Measurements from ENCODE around the gene ODAD2.

The ODAD2 gene

DNA sequence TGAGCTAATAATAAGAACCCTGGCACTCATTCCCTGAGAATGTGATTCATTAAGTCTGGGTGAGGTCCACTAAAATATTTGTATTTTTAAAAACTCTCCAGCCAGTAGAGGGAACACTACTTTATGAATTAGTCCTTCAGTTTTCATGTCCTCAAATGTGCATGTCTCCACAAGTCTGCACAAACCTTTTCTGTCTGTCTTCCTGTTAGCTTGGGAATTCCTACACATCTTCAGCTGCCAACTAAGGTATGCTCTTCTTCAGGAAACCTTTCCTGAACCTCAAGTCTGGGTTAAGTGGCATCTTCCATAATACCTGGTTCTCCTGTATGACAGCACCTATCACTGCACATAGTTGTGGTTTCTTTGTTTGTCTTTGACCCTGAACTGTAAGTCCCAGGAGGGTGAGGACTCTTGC, 133.7 kb downstream of the ODAD2 start:
- no peak for DNase-seq
- in situ Hi-C loops (cut with MboI; ENCODE audit: low pct_unique_long_range_greater_than_20kb, low sequenced_read_pairs) = no loop called here

DNA sequence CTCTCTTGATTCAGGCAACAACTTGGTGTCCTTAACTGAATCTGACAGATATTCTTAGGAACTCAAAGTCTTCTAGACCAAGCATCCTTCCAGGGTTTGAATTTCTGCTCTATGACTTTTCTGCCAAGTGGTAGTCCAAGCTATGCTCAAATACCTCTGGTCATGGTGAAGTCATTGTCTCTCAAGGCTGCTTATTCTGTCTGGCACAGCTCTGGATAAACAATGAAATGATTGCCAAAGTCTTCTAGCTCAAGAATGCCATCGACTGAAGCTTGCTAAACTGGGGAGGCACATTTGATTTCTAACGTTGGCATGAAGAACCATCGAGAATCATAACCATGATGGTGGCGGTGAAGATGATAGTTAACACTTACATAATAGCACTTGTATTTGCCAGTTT, 137.1 kb downstream of the ODAD2 start:
- no peak for DNase-seq
- in situ Hi-C loops (cut with MboI; ENCODE audit: low pct_unique_long_range_greater_than_20kb, low sequenced_read_pairs) = no loop called here

DNA sequence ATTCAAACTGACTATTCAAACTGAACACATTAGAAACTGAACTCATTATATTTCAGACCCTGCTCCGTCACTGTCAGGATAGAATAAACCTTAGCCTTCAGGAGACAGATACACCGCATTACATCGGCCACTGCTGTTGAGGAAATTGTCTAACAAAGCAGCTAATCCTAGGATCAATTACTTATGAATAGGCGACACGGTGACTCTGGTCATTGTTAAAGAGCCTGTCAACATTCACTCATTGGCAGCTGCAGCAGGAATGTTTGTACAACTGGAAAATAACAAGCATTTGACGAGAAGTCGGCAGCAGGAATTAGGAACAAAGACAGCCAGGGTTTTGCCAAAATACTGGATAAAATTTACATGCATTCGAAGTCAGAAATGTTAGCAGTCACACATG, 141.3 kb downstream of the ODAD2 start:
- no peak for DNase-seq
- in situ Hi-C loops (cut with MboI; ENCODE audit: low pct_unique_long_range_greater_than_20kb, low sequenced_read_pairs) = no loop called here

DNA sequence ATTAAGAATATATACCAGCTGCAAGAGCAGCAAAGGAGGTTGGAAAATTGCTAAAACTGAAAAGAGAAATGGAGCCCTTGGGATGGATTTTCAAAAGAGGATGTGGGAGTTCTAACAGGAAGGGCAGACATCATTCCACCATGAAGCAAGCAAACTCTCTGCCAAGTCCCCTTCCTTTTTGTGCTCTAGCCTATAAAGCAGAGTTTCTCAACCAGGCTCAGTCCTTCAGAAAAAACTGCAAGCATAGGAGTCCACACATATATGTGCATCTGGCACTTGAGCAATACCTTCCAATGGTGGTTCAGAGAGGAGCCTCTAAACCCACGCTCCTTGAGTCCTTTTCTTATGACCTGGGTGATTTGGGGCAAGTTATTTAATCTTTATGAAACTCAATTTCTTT, 154.7 kb downstream of the ODAD2 start:
- in situ Hi-C loops (cut with MboI; ENCODE audit: low pct_unique_long_range_greater_than_20kb, low sequenced_read_pairs) = no loop called here
- DNase-seq = no peak

DNA sequence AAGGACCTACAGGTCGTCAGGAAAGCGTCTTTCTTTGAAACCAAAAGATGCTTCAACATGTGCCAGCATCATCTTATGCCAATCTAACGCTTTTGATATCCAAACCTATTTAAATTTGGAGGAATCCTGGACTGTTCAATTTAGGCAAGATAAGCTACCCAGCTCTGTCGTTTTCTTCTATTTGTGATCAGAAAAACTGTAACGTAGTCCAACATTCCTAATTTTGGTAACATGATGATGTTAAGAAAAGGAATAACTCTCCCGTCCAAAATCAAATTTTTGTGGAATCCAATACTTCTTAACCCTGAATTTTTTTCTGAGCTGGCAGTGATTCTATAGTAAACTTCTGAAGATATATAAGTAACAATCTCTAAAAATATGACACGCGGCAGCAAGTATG, 160.0 kb downstream of the ODAD2 start:
- DNase-seq = no peak

DNA sequence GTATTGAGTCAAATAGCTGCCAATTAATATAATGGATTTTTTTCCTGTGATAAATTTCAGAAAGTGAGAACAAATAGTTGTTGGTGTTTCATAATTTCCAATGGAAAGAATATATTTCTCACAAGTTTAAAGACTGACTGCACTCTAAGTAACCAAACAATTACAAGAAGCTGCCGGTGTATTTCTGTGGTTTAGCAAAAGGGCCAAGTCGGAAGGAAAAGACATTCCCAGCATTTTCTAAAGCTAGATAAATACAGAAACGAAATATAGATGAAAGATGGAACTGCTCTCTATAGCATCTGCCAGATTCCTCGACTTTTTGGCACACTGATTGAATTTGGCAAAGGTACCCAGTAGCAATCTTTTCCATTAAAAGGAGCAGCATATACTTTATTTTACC, 160.5 kb downstream of the ODAD2 start:
- no peak for DNase-seq
- in situ Hi-C loops (cut with MboI; ENCODE audit: low pct_unique_long_range_greater_than_20kb, low sequenced_read_pairs) = no loop called here

More for the DNA sequence above, 160.0 kb downstream of the ODAD2 start:
- in situ Hi-C loops (cut with MboI; ENCODE audit: low pct_unique_long_range_greater_than_20kb, low sequenced_read_pairs) = no loop called here

DNA sequence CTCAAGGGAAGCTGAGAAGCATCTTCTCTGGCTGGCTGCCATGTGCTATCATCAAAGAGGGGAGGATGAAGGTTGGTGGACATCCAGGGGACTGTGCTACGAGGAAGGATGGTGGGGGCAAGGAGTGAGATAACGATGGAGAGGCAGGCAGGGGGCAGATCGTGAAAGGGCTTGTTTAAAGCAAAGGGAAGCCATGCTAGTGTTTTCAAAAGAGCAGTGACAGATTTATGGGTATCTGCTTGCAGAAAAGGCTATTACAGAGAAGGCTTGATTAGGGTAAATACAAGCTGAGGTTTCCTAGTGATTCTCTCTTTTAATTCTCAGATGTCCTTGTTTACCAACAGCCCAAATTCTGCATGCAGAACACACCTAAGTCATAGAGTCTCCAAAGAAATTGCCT, 164.4 kb downstream of the ODAD2 start:
- in situ Hi-C loops (cut with MboI; ENCODE audit: low pct_unique_long_range_greater_than_20kb, low sequenced_read_pairs) = no loop called here
- DNase-seq = no peak

DNA sequence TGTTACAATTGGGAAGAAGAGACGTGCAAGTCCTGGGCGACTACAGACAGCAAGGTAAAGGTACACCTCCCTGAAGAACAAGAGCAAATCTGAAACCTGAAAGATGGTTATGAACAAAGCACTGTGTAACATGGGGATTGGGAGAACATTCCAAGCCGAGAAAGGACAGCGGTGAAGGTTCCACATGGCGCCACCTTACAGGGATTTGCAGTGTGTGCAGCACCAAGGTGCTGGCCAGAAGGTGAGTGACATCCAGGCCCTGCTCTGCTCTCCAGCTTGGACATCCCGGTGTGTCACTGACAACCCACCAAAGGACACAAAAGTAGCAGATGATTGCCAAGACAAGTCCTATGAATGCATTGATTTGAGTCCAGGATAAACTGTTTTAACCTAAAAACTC, 165.1 kb downstream of the ODAD2 start:
- in situ Hi-C loops (cut with MboI; ENCODE audit: low pct_unique_long_range_greater_than_20kb, low sequenced_read_pairs) = no loop called here
- DNase-seq = no peak

DNA sequence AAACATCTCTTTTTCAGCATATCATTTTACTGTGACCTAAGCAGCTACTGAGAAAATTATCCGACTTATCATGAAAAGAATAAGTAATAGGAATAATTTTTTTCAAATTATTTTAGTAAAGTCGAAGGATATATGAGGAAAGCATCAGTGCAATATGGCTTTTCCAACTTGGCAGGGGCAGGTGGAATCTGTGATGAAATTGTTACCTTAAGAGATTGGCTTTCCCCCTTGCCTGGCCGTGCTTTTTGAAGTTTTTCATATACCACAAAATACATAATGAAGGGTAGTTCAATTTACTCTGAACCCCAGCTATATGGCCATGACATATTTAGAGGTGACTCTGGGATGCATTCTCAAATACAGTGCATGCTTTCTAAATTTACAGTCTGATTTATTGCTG, 166.1 kb downstream of the ODAD2 start:
- no peak for DNase-seq
- in situ Hi-C loops (cut with MboI; ENCODE audit: low pct_unique_long_range_greater_than_20kb, low sequenced_read_pairs) = no loop called here

DNA sequence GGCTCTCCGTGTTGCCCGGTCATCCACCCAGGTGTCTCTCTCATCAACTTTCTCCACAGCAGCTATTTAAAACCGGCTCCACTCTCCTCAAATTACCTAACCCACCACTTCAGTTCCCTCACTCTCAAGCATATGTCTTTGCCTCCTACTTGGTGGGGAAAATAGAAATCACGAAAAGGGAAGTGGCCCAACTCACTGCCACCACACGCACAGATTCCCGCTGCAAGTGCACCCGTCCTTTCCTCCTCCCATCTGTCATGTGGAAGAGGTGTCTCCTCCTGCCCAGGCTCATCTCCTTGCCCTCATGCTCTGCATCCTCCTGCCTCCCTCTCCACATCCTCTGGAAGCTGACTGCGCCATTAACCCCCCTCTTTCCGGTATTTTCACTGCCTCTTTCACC, 172.5 kb downstream of the ODAD2 start:
- no peak for DNase-seq
- in situ Hi-C loops (cut with MboI; ENCODE audit: low pct_unique_long_range_greater_than_20kb, low sequenced_read_pairs) = no loop called here

DNA sequence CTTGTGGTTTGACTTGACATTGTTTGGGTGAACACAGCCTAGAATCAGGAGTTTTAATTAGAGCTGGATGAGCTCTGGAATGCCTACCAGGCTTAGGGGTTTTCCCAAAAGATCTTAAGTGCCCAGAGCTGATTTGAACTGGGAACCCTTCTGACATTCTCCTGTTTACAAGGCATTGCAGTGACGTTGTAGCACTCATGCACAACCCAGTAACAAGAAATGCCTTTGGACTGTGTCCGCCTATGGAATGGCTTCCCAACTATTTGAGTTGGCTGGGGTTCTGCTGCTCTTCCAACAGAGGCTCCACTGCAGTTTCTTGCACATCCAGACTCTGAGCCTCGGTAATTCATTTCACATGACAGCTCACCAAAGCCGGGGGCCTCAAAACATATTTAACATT, 176.6 kb downstream of the ODAD2 start:
- in situ Hi-C loops (cut with MboI; ENCODE audit: low pct_unique_long_range_greater_than_20kb, low sequenced_read_pairs) = no loop called here
- no peak for DNase-seq

DNA sequence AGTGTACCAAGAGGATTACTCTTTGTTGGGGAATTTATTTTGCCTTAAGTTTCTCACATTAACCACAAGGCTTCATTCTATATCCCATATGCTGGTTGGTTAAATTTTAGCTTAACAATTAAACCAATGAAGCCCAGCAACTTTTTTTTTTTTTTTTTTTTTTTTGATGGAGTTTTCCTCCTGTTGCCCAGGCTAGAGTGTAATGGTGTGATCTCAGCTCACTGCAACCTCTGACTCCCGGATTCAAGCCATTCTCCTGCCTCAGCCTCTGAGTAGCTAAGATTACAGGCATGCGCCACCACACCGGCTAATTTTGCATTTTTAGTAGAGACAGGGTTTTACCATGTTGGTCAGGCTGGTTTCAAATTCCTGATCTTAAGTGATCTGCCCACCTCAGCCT, 178.2 kb downstream of the ODAD2 start:
- in situ Hi-C loops (cut with MboI; ENCODE audit: low pct_unique_long_range_greater_than_20kb, low sequenced_read_pairs) = no loop called here
- no peak for DNase-seq

DNA sequence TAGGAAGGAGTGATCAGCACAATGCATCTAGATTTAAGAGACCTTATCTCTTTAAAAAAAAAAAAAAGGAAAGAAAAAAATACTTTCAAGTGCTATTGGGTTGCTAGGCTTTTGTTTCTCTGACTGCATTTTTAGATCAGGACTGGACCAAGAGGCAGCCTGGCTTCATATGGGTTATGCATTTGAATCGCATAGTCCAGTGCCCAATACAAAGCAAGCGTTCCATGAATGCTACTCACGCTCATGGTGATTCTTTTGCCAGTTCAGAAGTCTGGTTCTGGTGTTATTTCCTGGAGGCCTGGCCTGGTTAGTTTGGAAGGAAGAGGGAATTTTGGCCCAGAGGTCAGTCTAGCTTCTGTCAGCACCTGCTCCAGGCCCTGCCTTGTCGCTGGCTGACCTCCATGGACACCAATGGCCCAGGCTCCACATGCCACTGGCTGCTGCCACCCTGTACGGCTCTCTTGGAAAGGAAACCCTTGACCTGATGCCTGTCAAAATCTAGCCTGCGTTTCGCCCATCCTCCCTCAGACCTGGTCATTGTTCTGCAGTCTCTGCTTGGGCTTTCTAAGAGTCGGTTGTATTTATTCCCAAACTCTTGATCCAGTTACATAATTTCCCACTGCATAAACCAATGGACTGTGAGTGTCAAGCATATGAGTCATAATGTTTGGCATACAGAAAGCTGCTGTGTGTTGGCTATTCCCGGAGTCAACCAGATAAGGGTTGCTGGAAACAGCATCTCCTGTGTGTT, 178.9 kb downstream of the ODAD2 start:
- no peak for DNase-seq
- in situ Hi-C loops (cut with MboI; ENCODE audit: low pct_unique_long_range_greater_than_20kb, low sequenced_read_pairs) = no loop called here

DNA sequence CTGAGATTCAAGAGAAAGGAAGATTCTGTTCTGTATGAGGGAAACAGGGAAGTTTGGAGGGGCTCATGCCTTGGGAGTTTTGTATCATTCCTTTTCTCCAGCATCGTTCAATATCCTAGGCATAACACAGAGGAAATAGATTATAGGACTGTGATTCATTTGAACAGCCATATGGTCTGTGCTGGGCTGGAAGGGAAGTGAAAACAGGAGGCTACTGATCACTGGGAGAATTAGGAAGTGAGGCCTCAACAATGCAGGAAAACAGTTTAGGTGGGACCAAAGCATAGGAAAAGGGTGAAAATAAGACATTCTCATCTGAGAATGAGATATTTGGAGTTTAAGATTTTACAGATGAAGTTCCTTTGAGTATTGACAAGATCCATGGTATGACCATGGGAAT, 182.6 kb downstream of the ODAD2 start:
- no peak for DNase-seq
- in situ Hi-C loops (cut with MboI; ENCODE audit: low pct_unique_long_range_greater_than_20kb, low sequenced_read_pairs) = no loop called here

DNA sequence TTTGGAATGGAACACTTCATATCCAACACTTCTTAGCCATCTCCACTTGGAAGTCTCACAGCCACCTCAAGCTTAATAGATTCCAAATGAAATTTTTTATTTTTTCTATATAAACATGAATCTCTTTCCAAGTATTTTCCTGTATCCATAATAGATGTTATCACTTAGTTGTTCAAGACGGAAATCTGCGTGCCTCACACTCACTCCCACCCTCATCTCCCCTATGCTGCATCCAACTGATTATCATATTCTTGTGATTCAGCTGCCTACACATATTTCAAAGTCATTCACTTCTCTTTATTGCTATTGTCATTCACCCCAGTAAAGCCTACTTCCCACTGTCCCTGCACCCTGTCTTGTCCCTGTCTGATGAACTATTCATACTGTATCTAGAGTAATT, 183.0 kb downstream of the ODAD2 start:
- no peak for DNase-seq
- in situ Hi-C loops (cut with MboI; ENCODE audit: low pct_unique_long_range_greater_than_20kb, low sequenced_read_pairs) = no loop called here

DNA sequence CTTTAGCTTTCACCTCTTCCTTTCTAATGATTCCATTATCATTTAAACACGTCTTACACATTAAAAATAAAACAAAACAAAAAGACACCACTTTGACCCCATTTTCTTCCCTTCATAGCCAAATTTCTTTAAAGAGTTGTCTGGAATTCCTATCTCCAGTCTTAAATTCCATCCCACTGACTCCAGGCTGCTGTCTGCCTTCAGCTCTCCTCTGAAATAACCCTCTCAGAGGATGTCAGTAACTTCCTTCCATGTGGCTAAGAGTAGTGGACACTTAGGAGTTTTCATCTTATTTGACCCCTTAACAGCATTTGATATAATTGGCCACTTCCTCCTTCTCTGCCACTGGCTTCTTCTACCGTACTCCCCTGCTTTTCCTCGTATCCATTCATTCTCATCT, 183.6 kb downstream of the ODAD2 start:
- in situ Hi-C loops (cut with MboI; ENCODE audit: low pct_unique_long_range_greater_than_20kb, low sequenced_read_pairs) = no loop called here
- DNase-seq = no peak

DNA sequence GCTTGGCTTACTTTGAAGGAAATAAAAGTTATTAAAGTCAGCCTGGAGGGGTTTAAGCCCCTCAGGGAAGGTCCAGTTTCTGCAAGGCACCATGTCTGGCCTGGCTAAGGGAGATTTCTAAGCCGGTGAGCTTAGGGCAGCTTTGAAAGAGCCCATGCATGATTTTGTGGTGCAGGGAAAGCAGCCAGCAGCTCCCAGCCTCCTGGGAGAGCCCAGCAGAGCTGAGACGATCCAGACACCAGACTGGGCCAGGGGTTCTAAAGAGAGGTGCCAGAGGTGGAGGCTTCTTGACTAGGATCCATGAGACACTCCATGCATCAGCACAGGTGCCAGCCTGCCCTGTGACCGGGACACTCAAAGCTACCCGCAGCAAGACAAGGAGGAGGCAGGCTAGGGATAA, 193.7 kb downstream of the ODAD2 start:
- in situ Hi-C loops (cut with MboI; ENCODE audit: low pct_unique_long_range_greater_than_20kb, low sequenced_read_pairs) = no loop called here
- no peak for DNase-seq

DNA sequence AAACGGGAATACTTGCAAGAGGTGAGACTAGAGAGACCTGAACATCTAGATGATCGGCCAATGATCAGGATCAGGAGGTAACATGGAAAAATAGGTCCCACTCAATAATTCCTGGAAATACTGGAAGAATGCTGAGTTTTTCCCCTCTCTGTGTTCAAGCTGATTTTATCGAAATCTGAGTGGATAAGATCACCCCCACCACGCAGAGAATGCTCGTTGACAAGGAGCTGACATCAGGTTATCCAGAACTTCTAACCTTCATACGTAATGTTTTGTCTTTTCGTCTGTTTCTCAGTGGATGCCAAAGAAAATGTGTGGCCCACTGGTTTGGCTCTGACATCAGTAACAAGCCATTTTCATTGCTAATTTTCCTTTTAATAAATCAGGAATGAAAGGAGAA, 194.7 kb downstream of the ODAD2 start:
- in situ Hi-C loops (cut with MboI; ENCODE audit: low pct_unique_long_range_greater_than_20kb, low sequenced_read_pairs) = no loop called here
- DNase-seq = no peak

DNA sequence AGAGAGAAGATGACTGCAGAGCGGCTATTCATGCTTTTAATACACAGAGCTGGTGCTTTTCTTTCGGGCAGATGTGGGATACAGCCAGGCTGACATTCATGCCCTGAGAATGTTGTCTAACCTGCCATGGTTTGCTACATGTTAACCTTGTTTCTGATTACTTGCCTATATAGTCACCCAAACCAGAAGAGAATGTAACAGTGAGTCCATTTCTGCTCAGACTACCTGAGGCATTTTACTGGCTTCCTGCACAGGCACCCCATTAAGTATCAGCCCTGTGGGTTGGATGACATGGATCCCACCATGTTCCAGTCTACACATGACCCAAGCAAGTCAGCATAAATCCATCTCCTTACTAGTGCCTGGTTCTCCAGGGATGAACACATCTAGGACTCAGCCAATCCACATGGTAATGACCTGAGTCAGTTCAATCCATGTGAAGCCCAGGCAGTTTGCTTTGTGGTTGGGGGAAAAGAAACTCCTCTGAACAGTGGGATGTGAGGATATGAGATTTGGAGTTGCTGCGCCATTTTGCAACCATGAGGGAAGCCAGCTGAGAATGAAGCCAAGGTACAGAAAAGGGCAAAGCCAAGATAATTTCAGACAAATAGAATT, 197.6 kb downstream of the ODAD2 start:
- no peak for DNase-seq
- in situ Hi-C loops (cut with MboI; ENCODE audit: low pct_unique_long_range_greater_than_20kb, low sequenced_read_pairs) = no loop called here

DNA sequence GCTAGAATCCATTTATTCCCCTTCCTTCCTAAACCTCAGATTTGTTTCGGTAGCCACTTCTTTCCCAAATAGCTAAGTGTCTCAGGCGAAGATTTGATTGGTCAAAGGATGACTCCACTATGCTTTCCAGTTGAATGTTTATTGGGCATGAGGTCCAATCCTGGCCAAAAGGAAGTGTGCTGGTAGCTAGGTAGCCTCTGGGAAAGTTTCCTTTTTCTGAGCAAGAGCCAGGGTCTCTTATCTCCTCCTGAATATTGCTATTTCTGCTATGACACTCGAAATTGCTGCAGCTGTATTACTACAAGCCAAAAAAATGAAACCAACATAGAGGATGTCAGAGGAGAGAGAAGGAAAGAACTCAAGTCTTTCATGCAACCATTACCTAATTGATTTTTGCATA, 199.8 kb downstream of the ODAD2 start:
- no peak for DNase-seq
- in situ Hi-C loops (cut with MboI; ENCODE audit: low pct_unique_long_range_greater_than_20kb, low sequenced_read_pairs) = no loop called here

DNA sequence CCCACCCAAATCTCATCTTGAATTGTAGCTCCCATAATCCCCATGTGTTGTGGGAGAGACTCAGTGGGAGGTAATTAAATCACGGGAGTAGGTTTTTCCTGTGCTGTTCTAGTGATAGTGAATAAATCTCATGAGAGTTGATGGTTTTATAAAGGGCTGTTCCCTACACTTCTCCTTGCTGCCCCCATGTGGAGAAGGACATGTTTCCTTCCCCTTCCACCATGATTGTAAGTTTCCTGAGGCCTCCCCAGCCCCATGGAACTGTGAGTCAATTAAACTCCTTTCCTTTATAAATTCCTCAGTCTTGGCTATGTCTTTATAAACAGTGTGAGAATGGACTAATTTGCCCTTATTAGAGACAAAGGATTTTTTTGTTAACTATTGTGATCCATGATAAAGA, 204.7 kb downstream of the ODAD2 start:
- in situ Hi-C loops (cut with MboI; ENCODE audit: low pct_unique_long_range_greater_than_20kb, low sequenced_read_pairs) = no loop called here
- peak; percentile 10 for DNase-seq

Data from KBM-7 (cell line).